Measurements from ENCODE around the gene PHF5A.

DNA sequence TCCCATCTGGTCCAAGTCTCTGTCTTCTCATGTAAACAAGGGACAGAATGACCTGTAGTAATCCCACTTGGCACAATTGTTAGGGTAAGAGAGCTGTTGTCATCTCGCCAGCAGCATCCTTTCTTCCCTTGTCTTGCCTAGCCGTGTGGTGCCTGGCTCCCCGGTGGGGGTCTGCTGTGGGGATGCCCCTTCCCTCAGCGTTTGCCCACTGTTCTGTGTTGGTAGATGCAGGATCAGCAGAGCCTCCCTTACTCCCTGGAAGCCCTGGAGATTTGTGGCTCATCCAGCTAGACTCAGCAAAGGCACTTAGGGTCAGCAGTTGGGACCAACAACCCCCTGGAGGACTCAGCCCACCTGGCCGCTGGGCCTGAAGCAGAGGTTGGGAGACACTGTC is 13.4 kb upstream of the PHF5A start:
- TF ChIP-seq, protein P1, sequence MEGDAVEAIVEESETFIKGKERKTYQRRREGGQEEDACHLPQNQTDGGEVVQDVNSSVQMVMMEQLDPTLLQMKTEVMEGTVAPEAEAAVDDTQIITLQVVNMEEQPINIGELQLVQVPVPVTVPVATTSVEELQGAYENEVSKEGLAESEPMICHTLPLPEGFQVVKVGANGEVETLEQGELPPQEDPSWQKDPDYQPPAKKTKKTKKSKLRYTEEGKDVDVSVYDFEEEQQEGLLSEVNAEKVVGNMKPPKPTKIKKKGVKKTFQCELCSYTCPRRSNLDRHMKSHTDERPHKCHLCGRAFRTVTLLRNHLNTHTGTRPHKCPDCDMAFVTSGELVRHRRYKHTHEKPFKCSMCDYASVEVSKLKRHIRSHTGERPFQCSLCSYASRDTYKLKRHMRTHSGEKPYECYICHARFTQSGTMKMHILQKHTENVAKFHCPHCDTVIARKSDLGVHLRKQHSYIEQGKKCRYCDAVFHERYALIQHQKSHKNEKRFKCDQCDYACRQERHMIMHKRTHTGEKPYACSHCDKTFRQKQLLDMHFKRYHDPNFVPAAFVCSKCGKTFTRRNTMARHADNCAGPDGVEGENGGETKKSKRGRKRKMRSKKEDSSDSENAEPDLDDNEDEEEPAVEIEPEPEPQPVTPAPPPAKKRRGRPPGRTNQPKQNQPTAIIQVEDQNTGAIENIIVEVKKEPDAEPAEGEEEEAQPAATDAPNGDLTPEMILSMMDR (IDR thresholded peaks at IDR 0.05; ENCODE audit: low read depth, low read length): no peak
- no peak for TF ChIP-seq MAX (IDR thresholded peaks at IDR 0.05; ENCODE audit: low read depth, low read length)
- TF ChIP-seq POLR2A (IDR thresholded peaks at IDR 0.05; ENCODE audit: extremely low read depth, insufficient read length): no peak
- TF ChIP-seq MYC (IDR thresholded peaks at IDR 0.05; ENCODE audit: low read depth, low read length): no peak
